Loucy (cell line): Measurements from ENCODE around the gene AQP3.

Experiments
- EZH2phosphoT487 ChIP-seq: fragments of 200-600 bp; IDR thresholded peaks from 2 replicates; pipeline ENCODE4 v1.6.1; 2018; ENCODE audit warnings: antibody characterized with exemption, mild to moderate bottlenecking, moderate library complexity, borderline replicate concordance
- TF ChIP-seq, protein P1 (sequence below): fragments of 200-600 bp; sonication (generic); conservative IDR thresholded peaks from 2 replicates; pipeline ENCODE4 v1.5.1; 2014; ENCODE audit warnings: mild to moderate bottlenecking, antibody characterized with exemption, low read length

DNA sequence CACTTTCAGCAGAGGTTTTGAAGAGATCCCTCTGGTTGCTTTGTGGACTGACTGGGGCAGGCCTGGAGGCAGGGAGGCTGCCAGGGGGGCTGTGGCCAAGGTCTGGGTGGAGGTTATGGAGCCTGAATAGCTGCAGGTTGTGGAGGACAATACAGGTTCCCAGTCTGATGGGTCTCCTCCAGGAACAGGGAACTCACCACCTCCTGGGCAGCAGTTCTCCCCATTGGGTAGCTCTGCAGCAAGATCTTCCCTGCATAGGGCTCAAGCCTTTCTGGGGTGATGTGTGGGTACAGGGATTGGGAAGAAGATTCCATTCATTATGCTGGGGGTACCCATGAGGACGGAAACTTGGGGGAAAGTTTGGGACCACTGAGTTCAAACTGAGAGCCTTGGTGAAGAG lies 6.8 kb downstream of the AQP3 start:
- TF ChIP-seq, protein P1, sequence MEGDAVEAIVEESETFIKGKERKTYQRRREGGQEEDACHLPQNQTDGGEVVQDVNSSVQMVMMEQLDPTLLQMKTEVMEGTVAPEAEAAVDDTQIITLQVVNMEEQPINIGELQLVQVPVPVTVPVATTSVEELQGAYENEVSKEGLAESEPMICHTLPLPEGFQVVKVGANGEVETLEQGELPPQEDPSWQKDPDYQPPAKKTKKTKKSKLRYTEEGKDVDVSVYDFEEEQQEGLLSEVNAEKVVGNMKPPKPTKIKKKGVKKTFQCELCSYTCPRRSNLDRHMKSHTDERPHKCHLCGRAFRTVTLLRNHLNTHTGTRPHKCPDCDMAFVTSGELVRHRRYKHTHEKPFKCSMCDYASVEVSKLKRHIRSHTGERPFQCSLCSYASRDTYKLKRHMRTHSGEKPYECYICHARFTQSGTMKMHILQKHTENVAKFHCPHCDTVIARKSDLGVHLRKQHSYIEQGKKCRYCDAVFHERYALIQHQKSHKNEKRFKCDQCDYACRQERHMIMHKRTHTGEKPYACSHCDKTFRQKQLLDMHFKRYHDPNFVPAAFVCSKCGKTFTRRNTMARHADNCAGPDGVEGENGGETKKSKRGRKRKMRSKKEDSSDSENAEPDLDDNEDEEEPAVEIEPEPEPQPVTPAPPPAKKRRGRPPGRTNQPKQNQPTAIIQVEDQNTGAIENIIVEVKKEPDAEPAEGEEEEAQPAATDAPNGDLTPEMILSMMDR: no peak
- TF ChIP-seq EZH2phosphoT487: no peak
